ENCODE data around the gene AAMP.

DNA sequence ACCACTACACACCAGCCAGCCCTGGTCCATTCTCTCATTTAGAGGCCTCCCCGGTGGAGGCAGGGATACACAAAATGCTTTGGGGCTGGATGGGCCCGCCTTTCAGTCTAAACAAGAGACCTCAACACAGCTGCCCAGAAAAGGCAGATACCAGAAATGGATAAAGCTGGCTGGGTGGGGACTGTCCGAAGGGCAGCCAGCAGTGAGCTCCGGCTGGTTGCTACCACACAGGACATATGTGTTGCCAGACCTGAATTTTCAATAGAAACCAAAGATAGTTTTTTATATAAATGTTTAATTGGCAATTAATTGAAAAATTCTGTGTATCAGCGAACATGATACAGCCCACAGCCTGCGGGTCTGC is 7.7 kb downstream of the AAMP start:
- TF ChIP-seq, protein P1, sequence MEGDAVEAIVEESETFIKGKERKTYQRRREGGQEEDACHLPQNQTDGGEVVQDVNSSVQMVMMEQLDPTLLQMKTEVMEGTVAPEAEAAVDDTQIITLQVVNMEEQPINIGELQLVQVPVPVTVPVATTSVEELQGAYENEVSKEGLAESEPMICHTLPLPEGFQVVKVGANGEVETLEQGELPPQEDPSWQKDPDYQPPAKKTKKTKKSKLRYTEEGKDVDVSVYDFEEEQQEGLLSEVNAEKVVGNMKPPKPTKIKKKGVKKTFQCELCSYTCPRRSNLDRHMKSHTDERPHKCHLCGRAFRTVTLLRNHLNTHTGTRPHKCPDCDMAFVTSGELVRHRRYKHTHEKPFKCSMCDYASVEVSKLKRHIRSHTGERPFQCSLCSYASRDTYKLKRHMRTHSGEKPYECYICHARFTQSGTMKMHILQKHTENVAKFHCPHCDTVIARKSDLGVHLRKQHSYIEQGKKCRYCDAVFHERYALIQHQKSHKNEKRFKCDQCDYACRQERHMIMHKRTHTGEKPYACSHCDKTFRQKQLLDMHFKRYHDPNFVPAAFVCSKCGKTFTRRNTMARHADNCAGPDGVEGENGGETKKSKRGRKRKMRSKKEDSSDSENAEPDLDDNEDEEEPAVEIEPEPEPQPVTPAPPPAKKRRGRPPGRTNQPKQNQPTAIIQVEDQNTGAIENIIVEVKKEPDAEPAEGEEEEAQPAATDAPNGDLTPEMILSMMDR (IDR thresholded peaks at IDR 0.05) = no peak
- TF ChIP-seq SP1 (CRISPR knock-in tag; conservative IDR thresholded peaks at IDR 0.05) (no peak), ZNF396 (CRISPR knock-in tag; IDR thresholded peaks at IDR 0.05; ENCODE audit: borderline replicate concordance) (no peak), NFYB (CRISPR knock-in tag; conservative IDR thresholded peaks at IDR 0.05; ENCODE audit: low read depth) (no peak)
- TF ChIP-seq, protein P2, sequence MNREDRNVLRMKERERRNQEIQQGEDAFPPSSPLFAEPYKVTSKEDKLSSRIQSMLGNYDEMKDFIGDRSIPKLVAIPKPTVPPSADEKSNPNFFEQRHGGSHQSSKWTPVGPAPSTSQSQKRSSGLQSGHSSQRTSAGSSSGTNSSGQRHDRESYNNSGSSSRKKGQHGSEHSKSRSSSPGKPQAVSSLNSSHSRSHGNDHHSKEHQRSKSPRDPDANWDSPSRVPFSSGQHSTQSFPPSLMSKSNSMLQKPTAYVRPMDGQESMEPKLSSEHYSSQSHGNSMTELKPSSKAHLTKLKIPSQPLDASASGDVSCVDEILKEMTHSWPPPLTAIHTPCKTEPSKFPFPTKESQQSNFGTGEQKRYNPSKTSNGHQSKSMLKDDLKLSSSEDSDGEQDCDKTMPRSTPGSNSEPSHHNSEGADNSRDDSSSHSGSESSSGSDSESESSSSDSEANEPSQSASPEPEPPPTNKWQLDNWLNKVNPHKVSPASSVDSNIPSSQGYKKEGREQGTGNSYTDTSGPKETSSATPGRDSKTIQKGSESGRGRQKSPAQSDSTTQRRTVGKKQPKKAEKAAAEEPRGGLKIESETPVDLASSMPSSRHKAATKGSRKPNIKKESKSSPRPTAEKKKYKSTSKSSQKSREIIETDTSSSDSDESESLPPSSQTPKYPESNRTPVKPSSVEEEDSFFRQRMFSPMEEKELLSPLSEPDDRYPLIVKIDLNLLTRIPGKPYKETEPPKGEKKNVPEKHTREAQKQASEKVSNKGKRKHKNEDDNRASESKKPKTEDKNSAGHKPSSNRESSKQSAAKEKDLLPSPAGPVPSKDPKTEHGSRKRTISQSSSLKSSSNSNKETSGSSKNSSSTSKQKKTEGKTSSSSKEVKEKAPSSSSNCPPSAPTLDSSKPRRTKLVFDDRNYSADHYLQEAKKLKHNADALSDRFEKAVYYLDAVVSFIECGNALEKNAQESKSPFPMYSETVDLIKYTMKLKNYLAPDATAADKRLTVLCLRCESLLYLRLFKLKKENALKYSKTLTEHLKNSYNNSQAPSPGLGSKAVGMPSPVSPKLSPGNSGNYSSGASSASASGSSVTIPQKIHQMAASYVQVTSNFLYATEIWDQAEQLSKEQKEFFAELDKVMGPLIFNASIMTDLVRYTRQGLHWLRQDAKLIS (CRISPR knock-in tag; IDR thresholded peaks at IDR 0.05; ENCODE audit: borderline replicate concordance) = no peak
- TF ChIP-seq, protein P3, sequence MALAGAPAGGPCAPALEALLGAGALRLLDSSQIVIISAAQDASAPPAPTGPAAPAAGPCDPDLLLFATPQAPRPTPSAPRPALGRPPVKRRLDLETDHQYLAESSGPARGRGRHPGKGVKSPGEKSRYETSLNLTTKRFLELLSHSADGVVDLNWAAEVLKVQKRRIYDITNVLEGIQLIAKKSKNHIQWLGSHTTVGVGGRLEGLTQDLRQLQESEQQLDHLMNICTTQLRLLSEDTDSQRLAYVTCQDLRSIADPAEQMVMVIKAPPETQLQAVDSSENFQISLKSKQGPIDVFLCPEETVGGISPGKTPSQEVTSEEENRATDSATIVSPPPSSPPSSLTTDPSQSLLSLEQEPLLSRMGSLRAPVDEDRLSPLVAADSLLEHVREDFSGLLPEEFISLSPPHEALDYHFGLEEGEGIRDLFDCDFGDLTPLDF (CRISPR knock-in tag; IDR thresholded peaks at IDR 0.05) = no peak
- TF ChIP-seq, protein P4, sequence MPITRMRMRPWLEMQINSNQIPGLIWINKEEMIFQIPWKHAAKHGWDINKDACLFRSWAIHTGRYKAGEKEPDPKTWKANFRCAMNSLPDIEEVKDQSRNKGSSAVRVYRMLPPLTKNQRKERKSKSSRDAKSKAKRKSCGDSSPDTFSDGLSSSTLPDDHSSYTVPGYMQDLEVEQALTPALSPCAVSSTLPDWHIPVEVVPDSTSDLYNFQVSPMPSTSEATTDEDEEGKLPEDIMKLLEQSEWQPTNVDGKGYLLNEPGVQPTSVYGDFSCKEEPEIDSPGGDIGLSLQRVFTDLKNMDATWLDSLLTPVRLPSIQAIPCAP (CRISPR knock-in tag; IDR thresholded peaks at IDR 0.05) = no peak
